H9 (cell line): ENCODE results near the gene PLS1. TPM values are rescaled to one million over a fixed set of nuclear protein-coding genes. Genes with fewer than 3 reads are reported as not detected.
A peak's percentile ranks its signal among the peaks of the same experiment; 100 is the strongest.

ENCODE experiments used
- DNase-seq: peaks from one replicate; pipeline ENCODE4 v3.0.0-alpha.2; 2017
- H2AFZ ChIP-seq: one replicate; pipeline ENCODE4 v1.6.1; 2013; ENCODE audit warnings: mild to moderate bottlenecking, low read length, control low read depth, moderate library complexity
- H2AK5ac ChIP-seq: 2 replicates; pipeline ENCODE4 v1.6.1; 2013; ENCODE audit warnings: low read length, control low read depth, mixed read lengths; ENCODE audit not compliant: insufficient read length
- H2BK120ac ChIP-seq: one replicate; pipeline ENCODE4 v1.6.1; 2013; ENCODE audit warnings: low read depth, mild to moderate bottlenecking, low read length, control low read depth, inconsistent platforms; ENCODE audit not compliant: poor library complexity, severe bottlenecking
- H2BK12ac ChIP-seq: 2 replicates; pipeline ENCODE4 v1.6.1; 2013; ENCODE audit warnings: low read length, control low read depth, mixed read lengths, low read depth; ENCODE audit not compliant: insufficient read length
- H2BK15ac ChIP-seq: 2 replicates; pipeline ENCODE4 v1.6.1; 2013; ENCODE audit warnings: low read depth, low read length, control low read depth
- H2BK20ac ChIP-seq: one replicate; pipeline ENCODE4 v1.6.1; 2013; ENCODE audit warnings: low read depth, mild to moderate bottlenecking, low read length, control low read depth, inconsistent platforms; ENCODE audit not compliant: poor library complexity, severe bottlenecking
- H2BK5ac ChIP-seq: 2 replicates; pipeline ENCODE4 v1.6.1; 2013; ENCODE audit warnings: low read length, control low read depth, mixed read lengths; ENCODE audit not compliant: insufficient read length
- H3K14ac ChIP-seq: 2 replicates; pipeline ENCODE4 v1.6.1; 2013; ENCODE audit warnings: low read length, control low read depth; ENCODE audit not compliant: insufficient read depth
- H3K18ac ChIP-seq: 2 replicates; pipeline ENCODE4 v1.6.1; 2013; ENCODE audit warnings: low read depth, mild to moderate bottlenecking, mixed read lengths, low read length, control low read depth; ENCODE audit not compliant: insufficient read length
- H3K23ac ChIP-seq: 2 replicates; pipeline ENCODE4 v1.6.1; 2013; ENCODE audit warnings: low read length, control low read depth, mixed read lengths, low read depth; ENCODE audit not compliant: insufficient read length
- H3K23me2 ChIP-seq: 2 replicates; pipeline ENCODE4 v1.6.1; 2013; ENCODE audit warnings: low read depth, mild to moderate bottlenecking, mixed read lengths, low read length, control low read depth; ENCODE audit not compliant: insufficient read length, poor library complexity, severe bottlenecking
- H3K27ac ChIP-seq: 2 replicates; pipeline ENCODE4 v1.5.1; 2013; ENCODE audit warnings: low read length, control low read depth, mixed read lengths, low read depth; ENCODE audit not compliant: insufficient read length
- H3K27me3 ChIP-seq: 2 replicates; pipeline ENCODE4 v1.6.1; 2013; ENCODE audit warnings: low read length, control low read depth, inconsistent platforms; ENCODE audit not compliant: insufficient read depth
- H3K4ac ChIP-seq: 2 replicates; pipeline ENCODE4 v1.6.1; 2013; ENCODE audit warnings: low read depth, mild to moderate bottlenecking, control low read depth, inconsistent platforms, low read length, moderate library complexity
- H3K4me1 ChIP-seq: 2 replicates; pipeline ENCODE4 v1.6.1; 2013; ENCODE audit warnings: low read length, control low read depth, inconsistent platforms; ENCODE audit not compliant: insufficient read depth
- H3K4me2 ChIP-seq: 2 replicates; pipeline ENCODE4 v1.6.1; 2013; ENCODE audit warnings: low read length, control low read depth, mixed read lengths; ENCODE audit not compliant: insufficient read length, insufficient read depth
- H3K56ac ChIP-seq: 2 replicates; pipeline ENCODE4 v1.6.1; 2013; ENCODE audit warnings: low read depth, mild to moderate bottlenecking, mixed read lengths, low read length, control low read depth; ENCODE audit not compliant: insufficient read length
- H3K79me1 ChIP-seq: 2 replicates; pipeline ENCODE4 v1.6.1; 2013; ENCODE audit warnings: low read depth, mild to moderate bottlenecking, moderate library complexity, low read length, control low read depth, inconsistent platforms; ENCODE audit not compliant: insufficient read depth, poor library complexity, severe bottlenecking
- H3K79me2 ChIP-seq: 2 replicates; pipeline ENCODE4 v1.6.1; 2013; ENCODE audit warnings: low read length, control low read depth, inconsistent platforms; ENCODE audit not compliant: insufficient read depth
- H3K9ac ChIP-seq: 2 replicates; pipeline ENCODE4 v1.6.1; 2013; ENCODE audit warnings: low read length, control low read depth, mixed read lengths; ENCODE audit not compliant: insufficient read length; ENCODE audit errors: extremely low read depth
- H3K9me3 ChIP-seq: one replicate; pipeline ENCODE4 v1.6.1; 2013; ENCODE audit warnings: low read depth, low read length, inconsistent platforms; ENCODE audit not compliant: control insufficient read depth
- H3T11ph ChIP-seq: one replicate; pipeline ENCODE4 v1.6.1; 2013; ENCODE audit warnings: mild to moderate bottlenecking, low read length, control low read depth, inconsistent platforms
- H4K20me1 ChIP-seq: one replicate; pipeline ENCODE4 v1.6.1; 2013; ENCODE audit not compliant: control insufficient read depth, insufficient read length, insufficient read depth
- H4K5ac ChIP-seq: 2 replicates; pipeline ENCODE4 v1.6.1; 2013; ENCODE audit warnings: low read depth, mild to moderate bottlenecking, mixed read lengths, low read length, control low read depth; ENCODE audit not compliant: insufficient read length
- H4K8ac ChIP-seq: replicated peaks from 2 replicates; pipeline ENCODE4 v1.6.1; 2013; ENCODE audit warnings: low read length, control low read depth, mixed read lengths, low read depth; ENCODE audit not compliant: insufficient read length
- H4K91ac ChIP-seq: 2 replicates; pipeline ENCODE4 v1.6.1; 2013; ENCODE audit warnings: low read depth, mild to moderate bottlenecking, moderate library complexity, mixed read lengths, low read length, control low read depth; ENCODE audit not compliant: insufficient read length
- H3K27ac Mint-ChIP-seq, 3 experiments: 2 replicates in 2 of 3; 3 replicates in 1 of 3; pipeline ENCODE4 v1.8.0; 2020 to 2021; ENCODE audit warnings: mixed read lengths in 3 of 3, mild to moderate bottlenecking in 1 of 3, moderate library complexity in 1 of 3
- H3K27me3 Mint-ChIP-seq: 2 replicates; pipeline ENCODE4 v1.8.0; 2021; ENCODE audit warnings: low read depth, mild to moderate bottlenecking, moderate library complexity, mixed read lengths
- H3K36me3 Mint-ChIP-seq, 3 experiments: 2 replicates in 2 of 3; 3 replicates in 1 of 3; pipeline ENCODE4 v1.8.0; 2020 to 2021; ENCODE audit warnings: low read depth in 3 of 3, mixed read lengths in 3 of 3; ENCODE audit not compliant: insufficient read depth in 1 of 3
- H3K4me1 Mint-ChIP-seq, 2 experiments: 2 replicates each; pipeline ENCODE4 v1.8.0; 2020; ENCODE audit warnings: mixed read lengths in 2 of 2
- H3K4me3 Mint-ChIP-seq, 2 experiments: 2 replicates in 1 of 2; 3 replicates in 1 of 2; pipeline ENCODE4 v1.8.0; 2020 to 2021; ENCODE audit warnings: mild to moderate bottlenecking in 2 of 2, mixed read lengths in 2 of 2, moderate library complexity in 1 of 2
- H3K9me3 Mint-ChIP-seq, 2 experiments: 2 replicates in 1 of 2; 3 replicates in 1 of 2; pipeline ENCODE4 v1.8.0; 2020; ENCODE audit warnings: mild to moderate bottlenecking in 2 of 2, mixed read lengths in 2 of 2, moderate library complexity in 1 of 2
- WGBS: extraction: QIAGEN DNeasy Blood & Tissue Kit; methylation state at CpG from one replicate; pipeline ENCODE4 v1.1.7; 2013; ENCODE audit warnings: missing lambda C conversion rate, low lambda C conversion rate, mixed read lengths; ENCODE audit not compliant: insufficient read length; ENCODE audit errors: extremely low coverage; 5-methylcytosine and 5-hydroxymethylcytosine counted together
- total RNA-seq: library from RNA; stranded (reverse); gene quantifications from 2 replicates; pipeline ENCODE4 v1.2.1, GENCODE V29; 2021
- TF ChIP-seq, protein P1 (sequence below): fragments of 200-600 bp; sonication (generic); conservative IDR thresholded peaks from 3 replicates; pipeline ENCODE4 v1.8.0; 2021; ENCODE audit warnings: antibody characterized with exemption, mild to moderate bottlenecking

Gene PLS1
- total RNA-seq, 1 experiment from 2014 or later = 20.4 TPM

DNA sequence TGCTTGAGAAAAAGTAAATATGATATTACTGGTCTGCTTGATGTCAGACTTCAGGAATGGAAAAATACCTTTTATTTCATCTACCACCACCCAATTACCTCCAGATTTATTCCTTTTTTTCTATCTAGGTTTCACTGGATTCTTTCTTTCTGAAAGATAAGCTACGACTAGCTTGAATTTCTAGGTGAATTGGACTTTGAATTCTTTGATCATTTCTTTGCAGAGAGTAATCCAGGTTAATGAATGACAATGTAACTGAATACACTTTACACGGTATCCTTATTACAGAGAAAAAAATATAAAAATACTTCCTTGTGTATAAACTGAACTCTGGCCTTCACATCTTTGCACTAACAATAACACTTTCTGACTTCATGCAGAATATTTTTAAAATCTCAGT, 68.1 kb downstream of the PLS1 start:
- H3K27me3 Mint-ChIP-seq = no peaks in the 10 kb centered on the region
- Histone ChIP-seq H2BK20ac (no peak overlapping the region), H2BK5ac (no peak overlapping the region), H3K4ac (no peak overlapping the region), H2BK12ac (no peak overlapping the region), H3K14ac (no peak overlapping the region), H3K27ac (no peak overlapping the region), H4K8ac (no peak overlapping the region), H3K79me1 (no peaks in the 10 kb centered on the region), H3K4me1 (no peaks in the 10 kb centered on the region), H3K23me2 (no peaks in the 10 kb centered on the region), H3K9ac (no peak overlapping the region), H3K18ac (no peak overlapping the region), H2AK5ac (no peak overlapping the region), H4K91ac (no peak overlapping the region), H3K9me3 (no peaks in the 10 kb centered on the region), H3T11ph (no peak overlapping the region), H2AFZ (no peak overlapping the region), H4K5ac (no peak overlapping the region), H4K20me1 (no peaks in the 10 kb centered on the region), H3K23ac (no peak overlapping the region), H3K4me2 (no peak overlapping the region), H3K56ac (no peak overlapping the region), H2BK15ac (no peak overlapping the region), H2BK120ac (no peak overlapping the region), H3K27me3 (no peaks in the 10 kb centered on the region), H3K79me2 (no peaks in the 10 kb centered on the region)
- peaks cover 0 to 3% (median 2%) of the 10 kb centered on the region in 3 experiments; a peak in 3 of 7 replicates for H3K36me3 Mint-ChIP-seq
- 0 out of 7 replicates have a peak overlapping the region, but pooled peaks of 1 of the 3 experiments have one; percentile 37 for H3K27ac Mint-ChIP-seq
- H3K9me3 Mint-ChIP-seq = no peaks in the 10 kb centered on the region
- TF ChIP-seq, protein P1, sequence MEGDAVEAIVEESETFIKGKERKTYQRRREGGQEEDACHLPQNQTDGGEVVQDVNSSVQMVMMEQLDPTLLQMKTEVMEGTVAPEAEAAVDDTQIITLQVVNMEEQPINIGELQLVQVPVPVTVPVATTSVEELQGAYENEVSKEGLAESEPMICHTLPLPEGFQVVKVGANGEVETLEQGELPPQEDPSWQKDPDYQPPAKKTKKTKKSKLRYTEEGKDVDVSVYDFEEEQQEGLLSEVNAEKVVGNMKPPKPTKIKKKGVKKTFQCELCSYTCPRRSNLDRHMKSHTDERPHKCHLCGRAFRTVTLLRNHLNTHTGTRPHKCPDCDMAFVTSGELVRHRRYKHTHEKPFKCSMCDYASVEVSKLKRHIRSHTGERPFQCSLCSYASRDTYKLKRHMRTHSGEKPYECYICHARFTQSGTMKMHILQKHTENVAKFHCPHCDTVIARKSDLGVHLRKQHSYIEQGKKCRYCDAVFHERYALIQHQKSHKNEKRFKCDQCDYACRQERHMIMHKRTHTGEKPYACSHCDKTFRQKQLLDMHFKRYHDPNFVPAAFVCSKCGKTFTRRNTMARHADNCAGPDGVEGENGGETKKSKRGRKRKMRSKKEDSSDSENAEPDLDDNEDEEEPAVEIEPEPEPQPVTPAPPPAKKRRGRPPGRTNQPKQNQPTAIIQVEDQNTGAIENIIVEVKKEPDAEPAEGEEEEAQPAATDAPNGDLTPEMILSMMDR = no peak
- H3K4me1 Mint-ChIP-seq = peaks cover 28 to 33% of the 10 kb centered on the region in 2 experiments
- H3K4me3 Mint-ChIP-seq = no peak overlapping the region
- no CpG with 5 or more reads among the region's 2 CpGs for WGBS
- no peak for DNase-seq
